Uterus (tissue), 2 donors: Measurements from ENCODE around the gene CCDC170.

Experiments used
- CTCF ChIP-seq, 4 experiments: fragments of 200-600 bp in 2 of 4; fragments of 450-650 bp in 2 of 4; sonication (generic) in 2 of 4; IDR thresholded peaks; one replicate each; pipeline ENCODE4 v1.5.1; 2016 to 2019; ENCODE audit warnings: antibody characterized with exemption in 4 of 4, mild to moderate bottlenecking in 2 of 4, moderate library complexity in 1 of 4
- POLR2A ChIP-seq, 2 donors: fragments of 450-650 bp; IDR thresholded peaks; one replicate each; pipeline ENCODE4 v1.6.1; 2016; ENCODE audit warnings: antibody characterized with exemption in 2 of 2, mild to moderate bottlenecking in 1 of 2, moderate library complexity in 1 of 2

DNA sequence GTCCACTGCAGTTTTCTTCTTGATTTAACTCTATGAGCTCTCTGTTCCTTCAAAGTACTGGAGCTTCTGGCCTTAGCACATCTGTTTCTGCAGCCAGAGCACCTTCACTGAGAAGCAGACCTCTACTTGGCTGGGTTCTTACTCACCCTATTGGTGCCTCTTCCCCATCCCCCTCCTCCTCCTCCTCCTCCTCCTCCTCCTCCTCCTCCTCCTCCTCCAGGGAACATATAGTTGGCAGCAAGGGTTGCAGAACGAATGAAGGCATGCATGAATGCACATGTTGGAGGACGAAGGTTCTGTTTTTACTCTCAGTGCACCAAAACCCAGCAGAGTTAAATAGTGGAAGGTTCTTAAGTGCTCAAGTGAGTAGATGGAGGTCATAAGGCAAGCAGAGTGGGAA, 172.7 kb downstream of the CCDC170 start:
- TF ChIP-seq CTCF (IDR thresholded peaks at IDR 0.05) (no peak), POLR2A (IDR thresholded peaks at IDR 0.05) (no peak)
